Stomach smooth muscle (tissue), 2 donors: ENCODE data around the gene DSC2.

Experiments used
- H3K27ac ChIP-seq: one replicate; pipeline ENCODE4 v1.7.0; 2013; ENCODE audit warnings: mild to moderate bottlenecking, low read length, inconsistent platforms
- H3K27me3 ChIP-seq, 2 donors: one replicate each; pipeline ENCODE4 v1.7.0; 2013; ENCODE audit warnings: low read length in 2 of 2; ENCODE audit not compliant: insufficient read depth in 2 of 2, control insufficient read depth in 1 of 2
- H3K36me3 ChIP-seq, 2 donors: one replicate each; pipeline ENCODE4 v1.7.0; 2013; ENCODE audit warnings: low read length in 2 of 2; ENCODE audit not compliant: control insufficient read depth in 2 of 2, insufficient read depth in 2 of 2
- H3K4me1 ChIP-seq: one replicate; pipeline ENCODE4 v1.7.0; 2013; ENCODE audit warnings: low read length; ENCODE audit not compliant: control insufficient read depth, insufficient read depth
- H3K4me3 ChIP-seq, 2 donors: one replicate each; pipeline ENCODE4 v1.7.0; 2013; ENCODE audit warnings: low read length in 2 of 2
- H3K9ac ChIP-seq, 2 donors: one replicate each; pipeline ENCODE4 v1.7.0; 2013; ENCODE audit warnings: low read length in 2 of 2, mild to moderate bottlenecking in 1 of 2
- H3K9me3 ChIP-seq, 2 donors: one replicate each; pipeline ENCODE4 v1.7.0; 2013; ENCODE audit warnings: low read length in 2 of 2; ENCODE audit not compliant: control insufficient read depth in 2 of 2
- donor health status: healthy.
- donor health status: Pancreatic carcinoma.

DSC2 gene

DNA sequence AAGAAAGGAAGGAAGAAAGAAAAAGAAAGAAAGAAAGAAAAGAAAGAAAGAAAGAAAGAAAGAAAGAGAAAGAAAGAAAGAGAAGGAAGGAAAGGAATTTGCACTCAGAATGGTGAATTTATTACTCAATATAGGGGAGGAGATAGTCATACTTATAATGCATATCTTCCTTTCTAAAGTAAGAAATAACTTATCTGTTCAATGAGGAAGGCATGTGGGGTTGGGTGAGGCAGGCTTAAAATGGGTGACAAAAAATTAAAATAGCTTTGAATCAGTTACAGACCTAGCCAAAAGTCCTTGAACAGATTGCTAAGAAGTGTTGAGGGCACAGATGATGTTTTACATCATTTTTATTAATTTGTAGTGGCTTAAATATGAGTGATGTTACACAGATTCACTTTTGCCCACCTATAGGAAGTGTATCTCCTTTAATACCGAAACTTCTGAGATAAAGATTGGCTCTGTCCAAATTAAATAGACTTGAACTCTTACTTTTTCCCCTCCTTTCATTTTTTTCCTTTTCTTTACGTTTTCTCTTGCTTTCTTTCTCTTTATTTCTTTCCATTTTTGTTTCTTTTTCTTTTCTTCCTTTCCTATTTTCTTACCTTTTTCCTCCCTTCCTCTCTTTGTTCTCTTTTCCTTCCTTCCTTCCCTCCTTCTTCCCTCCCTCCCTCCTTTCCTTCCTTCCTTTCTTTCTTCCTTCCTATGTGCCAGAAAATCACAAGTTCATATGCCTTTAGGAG, 14.8 kb upstream of the DSC2 start:
- Histone ChIP-seq H3K36me3 (no peaks in the 10 kb centered on the region), H3K27ac (no peak overlapping the region), H3K9me3 (no peaks in the 10 kb centered on the region), H3K4me3 (no peak overlapping the region), H3K9ac (no peak overlapping the region), H3K4me1 (no peaks in the 10 kb centered on the region), H3K27me3 (no peaks in the 10 kb centered on the region)

DNA sequence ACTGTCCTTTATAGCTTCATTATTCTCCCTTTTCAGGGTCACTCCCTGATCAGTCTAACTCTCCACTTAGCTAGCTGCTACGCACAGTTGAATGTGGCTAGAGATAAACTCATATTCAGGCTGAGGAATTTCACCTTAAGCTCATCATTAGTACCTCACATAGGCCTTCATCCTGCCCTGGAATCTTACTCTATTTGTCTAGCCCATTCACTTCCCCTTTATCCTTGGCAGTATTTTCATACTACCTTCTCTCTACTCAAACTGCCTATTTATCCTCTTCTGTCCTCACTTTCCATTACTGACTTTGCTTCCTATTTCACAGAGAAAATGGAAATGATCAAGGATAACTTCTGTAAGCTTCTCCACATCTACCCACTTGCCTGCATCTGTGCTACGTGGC, 10.6 kb upstream of the DSC2 start:
- Histone ChIP-seq H3K36me3 (no peaks in the 10 kb centered on the region), H3K4me3 (no peak overlapping the region), H3K4me1 (no peaks in the 10 kb centered on the region), H3K9ac (no peak overlapping the region), H3K27me3 (no peaks in the 10 kb centered on the region), H3K27ac (no peak overlapping the region), H3K9me3 (no peaks in the 10 kb centered on the region)

DNA sequence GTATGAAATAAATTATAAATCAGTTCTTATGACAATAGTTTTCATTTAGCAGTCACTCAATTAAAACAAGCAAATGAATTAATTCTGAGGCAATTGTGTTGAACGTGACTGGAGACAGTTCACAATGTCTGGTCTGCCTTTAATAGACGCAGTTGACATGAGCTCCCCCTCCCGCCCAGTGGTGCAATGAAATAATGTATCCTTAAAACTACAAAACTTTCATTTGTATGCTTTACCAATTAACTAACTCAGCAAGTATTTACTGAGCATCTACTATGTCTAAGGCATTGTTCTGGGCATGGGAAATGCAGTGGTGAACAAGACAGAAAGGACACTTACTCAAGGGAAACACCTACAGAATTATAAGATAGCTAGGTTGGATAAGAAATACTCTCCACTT, 3.5 kb upstream of the DSC2 start:
- Histone ChIP-seq H3K9ac (no peak overlapping the region), H3K9me3 (no peaks in the 10 kb centered on the region), H3K36me3 (no peaks in the 10 kb centered on the region), H3K27me3 (peaks cover 2 to 10% of the 10 kb centered on the region in 2 donors), H3K27ac (no peak overlapping the region), H3K4me1 (no peaks in the 10 kb centered on the region), H3K4me3 (no peak overlapping the region)

DNA sequence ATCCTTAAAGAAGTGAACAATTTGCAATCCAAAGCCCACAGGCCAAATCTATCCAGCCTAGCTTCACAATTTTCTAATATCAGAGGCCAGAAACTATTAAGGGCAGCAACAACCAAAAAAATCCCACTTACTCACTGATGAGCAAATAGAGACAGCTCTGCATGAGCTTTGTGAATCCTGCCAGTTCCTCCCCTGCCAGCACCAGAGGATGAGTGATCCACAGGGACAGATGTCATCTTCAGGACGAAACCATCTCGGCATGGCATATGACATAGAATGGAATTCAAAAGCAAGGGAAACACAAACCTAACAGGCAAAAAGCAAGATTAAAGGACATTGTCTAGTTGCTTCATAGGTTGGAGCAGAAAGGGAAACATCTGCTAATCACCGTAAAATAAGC, 2.2 kb upstream of the DSC2 start:
- peaks cover 2 to 21% of the 10 kb centered on the region in 2 donors for H3K27me3 ChIP-seq
- H3K9ac ChIP-seq, result no peak overlapping the region
- H3K36me3 ChIP-seq, result no peaks in the 10 kb centered on the region
- no peak overlapping the region for H3K4me3 ChIP-seq
- no peaks in the 10 kb centered on the region for H3K9me3 ChIP-seq
- H3K4me1 ChIP-seq, result no peaks in the 10 kb centered on the region
- H3K27ac ChIP-seq, result no peak overlapping the region

DNA sequence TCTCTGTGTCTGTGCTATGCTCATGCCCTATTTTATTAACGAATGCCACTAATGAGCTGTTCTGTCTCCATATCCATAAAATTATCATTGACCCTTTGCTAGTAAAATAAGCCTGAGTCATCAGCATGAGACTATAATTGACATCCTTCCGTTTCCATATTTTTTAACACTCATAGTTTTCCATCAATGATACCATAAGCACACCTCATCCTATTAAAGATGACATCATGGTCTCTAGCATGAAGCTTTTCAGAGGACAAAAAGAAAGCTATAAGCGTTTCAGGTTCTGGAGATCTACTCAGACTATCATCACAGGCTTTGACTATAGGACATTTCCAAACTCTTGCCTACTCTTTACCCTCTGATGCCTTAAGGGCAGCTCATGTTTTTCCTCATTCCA, 1.2 kb upstream of the DSC2 start:
- Histone ChIP-seq H3K27ac (no peak overlapping the region), H3K36me3 (no peaks in the 10 kb centered on the region), H3K27me3 (peaks cover 2 to 21% of the 10 kb centered on the region in 2 donors), H3K4me3 (no peak overlapping the region), H3K4me1 (no peaks in the 10 kb centered on the region), H3K9me3 (no peaks in the 10 kb centered on the region), H3K9ac (no peak overlapping the region)

DNA sequence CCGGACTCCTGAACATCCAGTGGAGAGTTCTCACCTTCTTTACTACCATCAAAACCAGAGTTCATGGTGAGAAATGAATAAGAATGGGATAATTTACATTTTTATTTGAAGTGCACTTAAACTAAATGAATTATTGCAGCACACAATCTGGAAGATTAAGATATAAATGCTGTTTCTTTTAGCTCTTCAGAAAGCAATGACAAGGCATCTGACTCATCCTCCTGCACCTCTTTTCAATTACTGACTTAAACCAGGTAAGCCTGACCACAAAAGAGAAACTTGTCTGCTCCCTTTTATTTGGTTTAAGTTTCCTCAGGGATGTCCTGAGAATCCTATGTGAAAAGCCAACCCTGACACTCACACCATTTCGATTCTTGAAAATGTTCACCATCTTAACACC, 720 bp upstream of the DSC2 start:
- no peak overlapping the region for H3K4me3 ChIP-seq
- H3K36me3 ChIP-seq, result no peaks in the 10 kb centered on the region
- H3K27me3 ChIP-seq, result peaks cover 2 to 21% of the 10 kb centered on the region in 2 donors
- H3K9me3 ChIP-seq, result no peaks in the 10 kb centered on the region
- no peak overlapping the region for H3K27ac ChIP-seq
- H3K9ac ChIP-seq, result no peak overlapping the region
- no peaks in the 10 kb centered on the region for H3K4me1 ChIP-seq

DNA sequence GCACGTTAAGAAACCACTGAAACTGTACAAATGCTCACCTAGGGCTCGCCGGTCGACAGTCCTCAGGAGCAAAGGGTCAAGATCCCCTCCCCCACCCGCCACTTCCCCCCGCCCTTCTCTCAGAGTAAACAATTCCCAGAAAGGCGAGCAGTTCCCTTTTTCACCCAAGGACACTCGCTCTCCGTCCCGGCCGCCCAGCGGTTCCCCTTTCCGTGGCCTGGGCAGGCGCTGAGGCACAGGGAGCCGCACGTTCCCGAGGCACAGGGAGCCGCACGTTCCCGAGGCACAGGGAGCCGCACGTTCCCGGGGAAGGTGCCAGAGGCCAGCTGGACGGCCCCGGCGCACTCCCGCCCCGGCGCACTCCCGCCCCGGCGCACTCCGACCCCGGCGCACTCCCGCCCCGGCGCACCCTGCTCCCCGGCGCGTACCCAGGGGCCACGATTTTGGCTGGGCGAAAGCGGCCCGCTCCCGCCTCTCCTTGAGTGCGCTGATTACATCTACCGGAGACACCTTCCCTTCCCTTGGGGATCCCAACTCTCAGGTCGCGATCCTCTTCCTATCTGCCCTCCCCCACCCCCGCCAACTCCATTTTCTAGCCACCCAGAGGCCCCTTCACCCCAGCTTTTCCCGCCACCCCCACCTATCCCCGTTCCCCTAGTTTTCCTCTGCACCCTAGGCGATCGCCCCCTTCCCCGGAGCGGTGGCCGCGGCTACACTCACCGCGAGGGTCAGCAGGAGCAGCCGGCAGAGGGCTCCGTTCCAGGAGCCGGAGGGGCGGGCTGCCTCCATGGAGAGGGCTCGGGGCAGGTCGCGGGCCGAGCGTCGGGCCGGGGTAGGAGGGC, 817 bp downstream of the DSC2 start:
- Histone ChIP-seq H3K4me3 (peak overlapping the region; percentile 19 to 50), H3K9me3 (no peaks in the 10 kb centered on the region), H3K27ac (no peak overlapping the region), H3K36me3 (no peaks in the 10 kb centered on the region), H3K9ac (no peak overlapping the region), H3K4me1 (no peaks in the 10 kb centered on the region), H3K27me3 (peaks cover 2 to 21% of the 10 kb centered on the region in 2 donors)

DNA sequence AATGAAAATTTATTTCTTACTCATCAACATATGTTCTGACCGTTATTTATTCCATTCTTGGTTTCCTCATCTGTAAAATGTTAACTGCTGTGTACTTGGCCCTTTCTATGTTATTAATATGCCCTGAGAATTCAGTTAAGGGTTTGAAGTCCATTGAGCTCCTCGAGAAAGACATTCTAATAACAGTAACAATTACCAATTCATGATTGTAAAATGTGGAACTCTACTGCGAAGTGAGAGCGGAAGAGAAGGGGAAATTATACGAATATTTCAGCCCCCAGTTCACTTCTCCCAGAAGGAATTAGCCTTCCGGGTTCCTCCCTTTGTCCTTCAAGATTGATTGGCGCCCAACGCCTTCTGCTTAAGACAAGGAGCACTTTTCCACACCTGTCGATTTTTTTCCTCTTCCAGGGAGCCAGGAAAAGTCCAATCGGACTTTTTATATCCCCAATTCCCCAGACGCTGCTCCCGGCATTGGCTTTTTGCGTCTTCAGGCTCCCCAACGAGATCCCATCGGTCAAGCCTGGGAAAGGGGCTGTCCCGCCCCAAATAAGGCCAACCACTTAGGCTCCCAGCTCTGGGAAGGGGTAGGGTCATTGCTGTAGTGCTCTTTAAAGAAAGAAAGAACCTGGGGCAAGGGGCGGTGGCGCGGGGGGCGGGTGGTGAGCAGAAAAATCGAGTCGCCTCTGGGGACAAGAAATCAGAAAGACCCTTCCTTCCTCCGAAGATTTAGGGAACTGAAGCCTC, 1.6 kb downstream of the DSC2 start:
- Histone ChIP-seq H3K9ac (no peak overlapping the region), H3K9me3 (no peaks in the 10 kb centered on the region), H3K4me1 (no peaks in the 10 kb centered on the region), H3K27me3 (peaks cover 2 to 21% of the 10 kb centered on the region in 2 donors), H3K27ac (no peak overlapping the region), H3K36me3 (no peaks in the 10 kb centered on the region), H3K4me3 (peak overlapping the region; percentile 12 to 44)

DNA sequence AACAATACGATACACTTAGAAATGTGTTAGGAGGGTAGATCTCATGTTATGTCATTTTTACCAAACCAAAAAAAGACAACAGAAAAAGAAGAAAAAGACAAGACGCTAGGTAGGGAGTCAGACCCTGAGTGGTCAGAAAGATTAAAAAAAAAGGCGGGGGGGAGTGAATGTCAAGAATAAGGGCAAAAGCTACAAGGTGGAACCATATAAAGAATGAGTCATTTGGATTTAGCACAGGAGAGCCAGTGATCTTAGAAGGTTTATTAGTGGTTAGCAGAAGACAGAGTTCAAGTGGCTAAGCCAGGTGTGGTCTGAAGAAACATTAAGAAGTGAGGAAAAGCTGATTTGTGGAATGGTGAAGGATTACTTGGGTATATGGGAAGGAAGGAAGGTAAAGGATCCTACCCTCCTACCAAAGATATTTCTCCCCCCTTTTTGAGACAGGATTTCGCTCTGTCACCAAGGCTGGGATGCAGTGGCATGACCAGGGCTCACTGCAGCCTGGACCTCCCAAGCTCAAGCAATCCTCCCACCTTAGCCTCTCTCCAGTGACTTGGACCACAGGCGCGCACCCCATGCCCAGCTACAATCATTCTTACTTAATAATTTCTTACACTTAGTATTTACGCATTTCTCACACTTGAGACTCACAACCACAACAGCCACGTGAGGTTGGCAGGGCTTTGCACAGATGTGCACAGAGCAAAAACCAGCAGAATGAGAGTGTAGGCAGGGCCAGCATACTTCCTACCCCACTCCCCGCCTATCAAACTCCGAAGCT, 2.6 kb downstream of the DSC2 start:
- no peak overlapping the region for H3K9ac ChIP-seq
- H3K4me1 ChIP-seq, result no peaks in the 10 kb centered on the region
- no peak overlapping the region for H3K4me3 ChIP-seq
- H3K9me3 ChIP-seq, result no peaks in the 10 kb centered on the region
- H3K36me3 ChIP-seq, result no peaks in the 10 kb centered on the region
- no peak overlapping the region for H3K27ac ChIP-seq
- H3K27me3 ChIP-seq, result peaks cover 2 to 21% of the 10 kb centered on the region in 2 donors

DNA sequence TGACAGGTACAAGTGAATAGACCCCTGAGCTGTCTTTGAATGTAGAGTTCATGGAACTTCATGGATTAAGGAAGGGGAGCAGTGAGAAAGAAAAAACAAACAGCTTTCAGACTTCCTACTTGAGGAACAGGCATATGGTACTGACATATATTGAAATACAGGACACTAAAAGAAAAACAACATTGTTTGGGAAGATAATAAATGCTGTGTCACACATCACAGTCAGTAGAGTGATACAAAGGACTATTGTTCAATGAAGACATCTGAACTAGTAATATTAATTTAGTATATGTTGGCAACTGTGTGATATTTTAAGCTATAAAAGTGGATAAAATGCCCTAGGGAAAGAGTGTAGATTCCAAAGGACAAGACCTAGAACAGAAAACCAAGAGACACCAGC, 3.3 kb downstream of the DSC2 start:
- Histone ChIP-seq H3K4me1 (no peaks in the 10 kb centered on the region), H3K4me3 (no peak overlapping the region), H3K9me3 (no peaks in the 10 kb centered on the region), H3K27me3 (peaks cover 2 to 21% of the 10 kb centered on the region in 2 donors), H3K9ac (no peak overlapping the region), H3K36me3 (no peaks in the 10 kb centered on the region), H3K27ac (no peak overlapping the region)
